Progenitor cell of endocrine pancreas (in vitro differentiated cells): Measurements from ENCODE around the gene NDUFV3. TPM values are rescaled to one million over a fixed set of nuclear protein-coding genes. Genes with fewer than 3 reads are reported as not detected.

Experiments
- DNase-seq: peaks from one replicate; pipeline ENCODE4 v3.0.0; 2021; ENCODE audit warnings: low spot score; ENCODE audit not compliant: unreplicated experiment
- H3K27ac Mint-ChIP-seq: 2 replicates; pipeline ENCODE4 v1.8.0; 2021; ENCODE audit warnings: mild to moderate bottlenecking, moderate library complexity, mixed read lengths
- H3K27me3 Mint-ChIP-seq: 2 replicates; pipeline ENCODE4 v1.8.0; 2021; ENCODE audit warnings: mixed read lengths
- H3K36me3 Mint-ChIP-seq: 2 replicates; pipeline ENCODE4 v1.8.0; 2022; ENCODE audit warnings: mixed read lengths; ENCODE audit not compliant: insufficient read depth
- H3K4me1 Mint-ChIP-seq: 2 replicates; pipeline ENCODE4 v1.8.0; 2021; ENCODE audit warnings: low read depth, mixed read lengths
- H3K4me3 Mint-ChIP-seq: 2 replicates; pipeline ENCODE4 v1.8.0; 2021; ENCODE audit warnings: low read depth, mild to moderate bottlenecking, moderate library complexity, mixed read lengths
- H3K9me3 Mint-ChIP-seq: 2 replicates; pipeline ENCODE4 v1.8.0; 2021; ENCODE audit warnings: low read depth, mixed read lengths
- CTCF ChIP-seq: fragments of 200-600 bp; sonication (generic); IDR thresholded peaks from one replicate; pipeline ENCODE4 v1.5.0; 2021; ENCODE audit warnings: antibody characterized with exemption, mild to moderate bottlenecking; ENCODE audit not compliant: unreplicated experiment
- total RNA-seq: library from RNA; stranded (reverse); gene quantifications from 2 replicates; pipeline ENCODE4 v1.2.1, GENCODE V29; 2021

The NDUFV3 gene
- total RNA-seq, 1 donor from 2014 or later = 31.2 TPM

DNA sequence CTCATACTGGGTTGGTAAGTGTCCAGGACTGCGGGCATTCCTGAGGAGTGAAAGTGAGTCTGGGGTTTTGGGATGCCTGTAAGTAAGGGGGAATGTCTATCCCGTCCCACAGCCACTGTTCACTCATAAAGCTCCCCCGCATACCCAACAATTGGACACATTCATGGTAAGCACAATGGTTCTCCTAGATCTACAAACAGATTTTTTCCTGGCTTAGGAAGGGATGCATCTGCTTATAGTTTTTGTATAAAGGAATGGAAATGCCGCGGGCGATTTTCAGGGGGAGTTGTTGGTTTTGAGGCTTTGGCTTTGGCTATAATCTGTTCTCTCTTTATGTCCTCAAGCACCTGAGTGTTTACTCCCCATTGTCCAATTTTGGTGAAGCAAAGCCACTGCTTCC lies 25.2 kb downstream of the NDUFV3 start:
- H3K27me3 Mint-ChIP-seq = no peaks in the 10 kb centered on the region
- DNase-seq = no peak
- H3K27ac Mint-ChIP-seq = no peak overlapping the region
- no peak overlapping the region for H3K4me3 Mint-ChIP-seq
- no peak for TF ChIP-seq CTCF
- H3K9me3 Mint-ChIP-seq = no peaks in the 10 kb centered on the region
- peaks cover 4% of the 10 kb centered on the region for H3K36me3 Mint-ChIP-seq
- H3K4me1 Mint-ChIP-seq = no peaks in the 10 kb centered on the region

DNA sequence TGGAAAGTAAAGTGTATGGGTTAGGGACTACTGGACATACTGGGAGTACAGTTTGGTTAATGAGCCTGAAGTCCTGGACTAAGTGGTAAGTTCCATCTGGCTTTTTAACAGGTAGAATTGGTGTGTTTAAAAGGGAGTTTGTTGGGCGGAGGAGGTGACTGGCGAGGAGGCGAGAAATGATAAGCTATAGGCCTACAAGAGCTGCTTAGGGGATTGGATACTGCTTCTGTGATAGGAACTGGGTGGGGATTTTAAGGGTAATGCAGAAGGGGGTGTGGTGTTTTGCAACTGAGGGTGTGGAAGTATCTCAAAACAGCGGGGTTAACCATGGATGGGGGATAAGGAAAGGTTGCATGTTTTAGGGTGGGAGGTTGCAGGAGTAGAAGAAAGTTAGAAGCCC lies 28.8 kb downstream of the NDUFV3 start:
- no peak for TF ChIP-seq CTCF
- Mint-ChIP-seq H3K27ac (no peak overlapping the region), H3K4me1 (peaks cover 12% of the 10 kb centered on the region), H3K4me3 (no peak overlapping the region), H3K27me3 (no peaks in the 10 kb centered on the region), H3K36me3 (peaks cover 1% of the 10 kb centered on the region), H3K9me3 (no peaks in the 10 kb centered on the region)
- no peak for DNase-seq

- H3K4me1 Mint-ChIP-seq = peaks cover 13% of the 10 kb centered on the region
- H3K27ac Mint-ChIP-seq = no peak overlapping the region
Observed at GRCh38 chr21:42922918-42923317, 29.8 kb downstream of the NDUFV3 start.

DNA sequence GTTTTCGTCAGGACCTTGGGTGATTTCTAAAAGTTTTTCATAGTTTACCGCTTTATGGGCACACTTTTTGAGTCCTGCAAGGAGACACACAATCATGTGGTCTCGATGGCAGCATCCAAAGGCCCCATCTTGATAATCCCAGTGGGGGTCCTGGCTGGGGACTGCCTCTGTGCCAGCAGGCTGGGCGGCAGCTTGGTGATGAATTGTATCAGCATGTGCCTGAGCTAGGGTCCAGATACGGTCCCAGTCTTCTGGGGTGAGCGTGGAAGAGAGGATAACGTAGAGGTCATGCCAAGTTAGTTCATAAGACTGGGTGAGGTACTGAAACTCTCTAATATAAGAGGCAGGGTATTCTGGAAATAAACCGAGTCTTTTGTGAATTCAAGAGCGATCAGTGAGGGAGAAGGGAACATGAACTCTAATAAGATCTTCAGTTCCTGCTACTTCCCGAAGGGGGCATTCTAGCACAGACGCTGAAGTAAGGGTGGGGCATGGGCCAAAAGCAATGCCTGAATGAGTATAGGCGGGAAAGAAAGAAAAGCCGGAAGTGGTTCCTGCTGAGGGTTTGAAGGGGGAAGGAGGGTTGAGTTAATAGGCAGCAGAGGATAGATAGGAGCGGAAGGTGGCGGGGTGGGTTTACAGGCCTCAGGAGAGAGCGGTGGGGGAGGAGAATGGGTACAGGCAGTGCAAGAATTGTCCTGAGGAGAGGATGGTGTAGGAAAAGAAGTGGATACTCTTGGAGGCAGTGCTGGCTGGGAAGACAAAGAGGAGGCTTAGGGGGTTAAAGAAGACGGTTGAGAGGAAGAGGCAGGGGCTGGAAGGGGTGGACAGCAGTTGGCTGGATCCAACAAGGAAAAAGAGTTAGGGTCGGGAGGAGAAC lies 30.7 kb downstream of the NDUFV3 start:
- Mint-ChIP-seq H3K9me3 (no peaks in the 10 kb centered on the region), H3K4me3 (peak overlapping the region; percentile 5), H3K36me3 (no peaks in the 10 kb centered on the region), H3K27ac (peak overlapping the region; percentile 75), H3K27me3 (no peaks in the 10 kb centered on the region), H3K4me1 (peaks cover 13% of the 10 kb centered on the region)
- TF ChIP-seq CTCF = peak; percentile 70
- peak; percentile 57 for DNase-seq

More at GRCh38 chr21:42922918-42923317, 29.8 kb downstream of the NDUFV3 start:
- H3K9me3 Mint-ChIP-seq = no peaks in the 10 kb centered on the region
- H3K27me3 Mint-ChIP-seq = no peaks in the 10 kb centered on the region
- peaks cover 1% of the 10 kb centered on the region for H3K36me3 Mint-ChIP-seq
- H3K4me3 Mint-ChIP-seq = no peak overlapping the region
- TF ChIP-seq CTCF = no peak
- no peak for DNase-seq

- Mint-ChIP-seq H3K9me3 (no peaks in the 10 kb centered on the region), H3K27me3 (no peaks in the 10 kb centered on the region), H3K4me1 (peaks cover 13% of the 10 kb centered on the region), H3K36me3 (no peaks in the 10 kb centered on the region), H3K27ac (peak overlapping the region; percentile 75), H3K4me3 (no peak overlapping the region)
- no peak for TF ChIP-seq CTCF
- no peak for DNase-seq
Observed at GRCh38 chr21:42924433-42924751, 31.3 kb downstream of the NDUFV3 start.
